ENCODE data around the gene FDX1.
"Not testable (repeated sequence)": the region's sequence is repeated elsewhere in the genome, so short reads cannot be mapped to it uniquely, and the experiment has no call there.

The FDX1 gene, protein sequence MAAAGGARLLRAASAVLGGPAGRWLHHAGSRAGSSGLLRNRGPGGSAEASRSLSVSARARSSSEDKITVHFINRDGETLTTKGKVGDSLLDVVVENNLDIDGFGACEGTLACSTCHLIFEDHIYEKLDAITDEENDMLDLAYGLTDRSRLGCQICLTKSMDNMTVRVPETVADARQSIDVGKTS

DNA sequence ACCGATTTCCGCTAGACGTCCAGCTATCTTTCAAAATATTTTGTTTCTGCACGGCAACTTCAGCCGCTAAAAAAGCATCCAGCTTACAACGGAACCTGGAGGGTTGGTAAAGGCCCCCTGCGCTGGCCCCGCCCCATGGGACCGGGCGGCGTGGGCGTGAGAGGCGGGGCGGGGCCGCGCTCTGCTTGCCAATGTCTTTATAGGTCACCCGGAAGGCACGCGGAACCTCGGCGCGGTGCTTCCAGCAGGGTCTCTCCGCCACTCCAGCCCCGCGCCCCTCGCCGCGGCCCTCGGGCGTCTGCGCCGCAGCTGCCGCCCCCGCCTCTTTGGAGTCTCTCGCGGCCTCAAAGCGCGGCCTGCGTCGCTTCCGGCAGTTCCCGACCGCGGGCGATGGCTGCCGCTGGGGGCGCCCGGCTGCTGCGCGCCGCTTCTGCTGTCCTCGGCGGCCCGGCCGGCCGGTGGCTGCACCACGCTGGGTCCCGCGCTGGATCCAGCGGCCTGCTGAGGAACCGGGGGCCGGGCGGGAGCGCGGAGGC lies at the start of gene FDX1:
TSS of gene FDX1 (plus strand) at position 218 of the 536 bp plus-strand sequence. CDS start at position 391, 173 bp downstream.
- CTCF ChIA-PET, result interaction anchor here (0.7 to 8.1 kb wide), 6 partner anchors 15 to 949 kb away, joined by 3 to 89 read pairs (median 3); partner anchors contain the start of gene POU2AF1
- peak within 1 kb of the TSS; percentile 96 for H3K4me3 Mint-ChIP-seq
- H3K27me3 Mint-ChIP-seq, result no peaks in the 10 kb centered on the region
- H3K9me3 Mint-ChIP-seq, result no peaks in the 10 kb centered on the region
- H3K27ac Mint-ChIP-seq, result peak within 1 kb of the TSS; percentile 93
- H3K4me1 Mint-ChIP-seq, result peaks cover 41% of the 10 kb centered on the region
- no peaks in the 10 kb centered on the region for H3K36me3 Mint-ChIP-seq
- DNase-seq, result peak; percentile 83

DNA sequence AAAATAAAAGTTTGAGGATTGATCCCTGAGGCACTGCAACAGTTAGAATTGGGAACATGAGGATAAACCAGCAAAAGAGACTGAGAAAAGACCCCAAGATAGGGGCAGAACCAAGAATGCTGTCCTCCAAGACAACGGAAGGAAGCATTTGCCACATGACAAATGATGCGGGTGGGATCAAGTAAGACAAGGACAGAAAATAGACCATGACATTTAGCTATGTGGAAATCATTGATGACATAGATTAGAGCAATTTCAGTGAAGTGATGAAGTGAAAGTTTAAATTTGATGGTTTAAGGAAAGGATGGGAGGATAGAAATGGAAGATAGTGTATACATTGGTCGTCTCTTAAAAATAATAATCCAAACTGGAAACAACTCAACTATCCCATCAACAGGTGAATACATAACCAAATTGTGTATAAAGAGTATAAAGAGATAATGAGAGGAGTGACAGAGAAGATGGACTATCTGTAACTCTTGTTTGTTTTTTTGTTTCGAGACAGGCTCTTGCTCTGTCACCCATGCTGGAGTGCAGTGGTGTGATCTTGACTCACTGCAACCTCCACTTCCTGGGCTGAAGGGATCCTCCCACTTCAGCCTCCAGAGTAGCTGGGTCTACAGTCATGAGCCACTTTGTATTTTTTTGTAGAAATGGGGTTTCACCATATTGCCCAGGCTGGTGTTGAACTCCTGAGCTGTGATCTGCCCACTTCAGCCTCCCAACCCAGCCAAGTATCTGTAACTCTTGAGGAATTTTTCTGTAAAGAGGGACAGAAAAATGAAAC lies 48.7 kb upstream of the FDX1 start:
- Mint-ChIP-seq H3K4me3 (no peak overlapping the region), H3K9me3 (peaks cover 2% of the 10 kb centered on the region), H3K27ac (no peak overlapping the region), H3K27me3 (no peaks in the 10 kb centered on the region), H3K4me1 (peaks cover 4% of the 10 kb centered on the region), H3K36me3 (no peaks in the 10 kb centered on the region)
- CTCF ChIA-PET, result interaction anchor here (0.6 to 1.5 kb wide), 5 partner anchors 40 to 437 kb away, joined by 3 to 5 read pairs (median 3); no protein-coding TSS in a partner anchor
- DNase-seq, result no peak

DNA sequence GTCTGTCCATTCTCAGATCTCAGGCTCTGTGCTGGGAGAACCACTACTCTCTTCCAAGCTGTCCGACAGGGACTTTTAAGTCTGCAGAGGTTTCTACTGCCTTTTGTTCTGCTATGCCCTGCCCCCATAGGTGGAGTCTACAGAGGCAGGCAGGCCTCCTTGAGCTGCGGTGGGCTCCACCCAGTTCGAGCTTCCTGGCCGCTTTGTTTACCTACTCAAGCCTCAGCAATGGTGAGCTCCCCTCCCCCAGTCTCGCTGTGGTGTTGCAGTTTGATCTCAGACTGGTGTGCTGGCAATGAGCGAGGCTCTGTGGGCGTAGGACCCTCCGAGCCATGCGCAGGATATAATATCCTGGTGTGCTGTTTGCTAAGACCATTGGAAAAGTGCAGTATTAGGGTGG lies 41.5 kb upstream of the FDX1 start:
- H3K4me3 Mint-ChIP-seq, result not testable (repeated sequence)

GRCh38 chr11:110389965-110390364 lies 39.8 kb upstream of the FDX1 start:
- Mint-ChIP-seq H3K36me3 (peaks cover 5% of the 10 kb centered on the region), H3K27me3 (peaks cover 10% of the 10 kb centered on the region), H3K27ac (no peak overlapping the region), H3K4me3 (no peak overlapping the region), H3K4me1 (no peaks in the 10 kb centered on the region), H3K9me3 (peaks cover 4% of the 10 kb centered on the region)
- no peak for DNase-seq
- CTCF ChIA-PET, result no interaction called here

More for the DNA sequence above, 41.5 kb upstream of the FDX1 start:
- H3K27ac Mint-ChIP-seq, DNase-seq, H3K36me3 Mint-ChIP-seq, H3K9me3 Mint-ChIP-seq, CTCF ChIA-PET, H3K27me3 Mint-ChIP-seq, H3K4me1 Mint-ChIP-seq: not testable (repeated sequence)

- Mint-ChIP-seq H3K4me1 (no peaks in the 10 kb centered on the region), H3K9me3 (peaks cover 3% of the 10 kb centered on the region), H3K27ac (no peak overlapping the region), H3K27me3 (peaks cover 8% of the 10 kb centered on the region), H3K4me3 (no peak overlapping the region), H3K36me3 (peaks cover 4% of the 10 kb centered on the region)
- no peak for DNase-seq
- CTCF ChIA-PET, result no interaction called here
Observed at GRCh38 chr11:110392056-110392455, 37.7 kb upstream of the FDX1 start.

DNA sequence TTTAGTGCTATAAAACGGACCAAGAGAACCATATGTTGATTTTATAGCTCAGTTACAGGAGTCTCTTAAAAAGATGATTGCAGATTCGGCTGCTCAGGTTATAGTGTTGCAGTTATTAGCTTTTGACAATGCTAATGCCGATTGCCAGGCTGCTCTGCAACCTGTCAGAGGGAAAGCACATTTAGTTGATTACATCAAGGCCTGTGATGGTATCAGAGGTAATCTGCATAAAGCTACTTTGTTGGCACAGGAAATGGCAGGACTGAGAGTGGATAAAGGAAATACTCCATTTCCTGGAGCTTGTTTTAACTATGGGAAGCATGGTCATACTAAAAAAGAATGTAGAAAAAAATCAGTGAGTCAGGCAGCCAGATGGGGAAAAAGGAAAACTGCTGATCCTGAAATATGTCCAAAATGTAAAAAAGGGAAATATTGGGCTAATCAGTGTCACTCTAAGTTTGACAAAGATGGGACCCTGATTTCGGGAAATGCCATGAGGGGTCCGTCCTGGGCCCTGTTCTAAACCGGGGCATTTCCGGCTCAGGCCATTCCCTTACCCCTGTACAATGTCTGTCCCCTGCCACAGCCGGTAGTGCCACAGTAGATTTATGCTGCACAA lies 32.0 kb upstream of the FDX1 start:
- H3K27ac Mint-ChIP-seq, H3K4me3 Mint-ChIP-seq, H3K9me3 Mint-ChIP-seq, H3K4me1 Mint-ChIP-seq, CTCF ChIA-PET, H3K27me3 Mint-ChIP-seq, DNase-seq, H3K36me3 Mint-ChIP-seq: not testable (repeated sequence)

GRCh38 chr11:110403585-110403984 lies 26.2 kb upstream of the FDX1 start:
- H3K9me3 Mint-ChIP-seq, H3K27ac Mint-ChIP-seq, H3K27me3 Mint-ChIP-seq, H3K4me1 Mint-ChIP-seq, H3K36me3 Mint-ChIP-seq, H3K4me3 Mint-ChIP-seq, CTCF ChIA-PET, DNase-seq: not testable (repeated sequence)

GRCh38 chr11:110405636-110406035 lies 24.1 kb upstream of the FDX1 start:
- DNase-seq, H3K9me3 Mint-ChIP-seq, H3K36me3 Mint-ChIP-seq, CTCF ChIA-PET, H3K4me1 Mint-ChIP-seq, H3K27me3 Mint-ChIP-seq, H3K4me3 Mint-ChIP-seq, H3K27ac Mint-ChIP-seq: not testable (repeated sequence)

DNA sequence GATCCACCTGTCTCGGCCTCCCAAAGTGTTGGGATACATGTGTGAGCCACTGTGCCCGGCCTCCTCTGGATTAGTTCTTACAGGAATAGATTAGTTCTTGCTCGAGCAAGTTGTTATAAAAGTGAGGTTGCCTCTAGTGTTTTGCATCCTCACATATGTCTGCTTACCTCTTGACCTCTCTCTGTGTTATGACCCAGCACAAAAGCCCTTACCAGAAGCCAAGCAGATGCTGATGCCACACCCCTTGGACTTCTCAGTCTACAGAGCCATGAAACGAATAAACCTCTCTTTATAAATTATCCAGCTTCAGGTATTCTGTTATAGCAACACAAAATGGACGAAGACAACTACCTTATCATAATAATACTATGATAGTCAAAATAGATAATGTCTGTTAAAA lies 22.4 kb upstream of the FDX1 start:
- Mint-ChIP-seq H3K27ac (no peak overlapping the region), H3K27me3 (peaks cover 3% of the 10 kb centered on the region)

GRCh38 chr11:110409174-110409573 lies 20.6 kb upstream of the FDX1 start:
- H3K9me3 Mint-ChIP-seq, result peaks cover 6% of the 10 kb centered on the region
- CTCF ChIA-PET, result no interaction called here
- no peak for DNase-seq
- H3K27me3 Mint-ChIP-seq, result peaks cover 3% of the 10 kb centered on the region
- H3K36me3 Mint-ChIP-seq, result no peaks in the 10 kb centered on the region
- H3K27ac Mint-ChIP-seq, result no peak overlapping the region
- no peak overlapping the region for H3K4me3 Mint-ChIP-seq
- no peaks in the 10 kb centered on the region for H3K4me1 Mint-ChIP-seq

More for the DNA sequence above, 22.4 kb upstream of the FDX1 start:
- CTCF ChIA-PET, result no interaction called here
- H3K4me3 Mint-ChIP-seq, result no peak overlapping the region
- peaks cover 6% of the 10 kb centered on the region for H3K9me3 Mint-ChIP-seq
- no peaks in the 10 kb centered on the region for H3K36me3 Mint-ChIP-seq
- DNase-seq, result no peak
- no peaks in the 10 kb centered on the region for H3K4me1 Mint-ChIP-seq

DNA sequence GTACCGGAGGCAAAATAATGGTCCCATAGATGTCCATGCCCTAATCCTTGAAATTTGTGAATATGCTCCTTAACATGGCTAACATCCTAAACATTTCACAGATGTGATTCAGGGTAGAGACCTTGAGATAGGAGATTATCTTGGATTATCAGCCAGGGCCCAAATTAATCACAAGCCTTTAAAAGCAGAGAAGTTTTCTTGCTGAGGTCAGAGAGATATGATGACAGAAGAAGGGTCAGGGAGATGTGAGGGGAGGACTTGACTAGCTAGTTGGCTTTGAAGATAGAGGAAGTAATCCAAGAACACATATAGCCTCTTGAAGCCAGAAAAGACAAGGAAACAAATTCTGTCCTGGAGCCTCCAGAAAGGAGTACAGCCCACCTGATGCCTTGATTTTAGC lies 19.1 kb upstream of the FDX1 start:
- Mint-ChIP-seq H3K4me3 (no peak overlapping the region), H3K27ac (no peak overlapping the region), H3K4me1 (no peaks in the 10 kb centered on the region), H3K36me3 (no peaks in the 10 kb centered on the region), H3K27me3 (peaks cover 3% of the 10 kb centered on the region), H3K9me3 (peaks cover 2% of the 10 kb centered on the region)
- CTCF ChIA-PET, result no interaction called here
- no peak for DNase-seq

DNA sequence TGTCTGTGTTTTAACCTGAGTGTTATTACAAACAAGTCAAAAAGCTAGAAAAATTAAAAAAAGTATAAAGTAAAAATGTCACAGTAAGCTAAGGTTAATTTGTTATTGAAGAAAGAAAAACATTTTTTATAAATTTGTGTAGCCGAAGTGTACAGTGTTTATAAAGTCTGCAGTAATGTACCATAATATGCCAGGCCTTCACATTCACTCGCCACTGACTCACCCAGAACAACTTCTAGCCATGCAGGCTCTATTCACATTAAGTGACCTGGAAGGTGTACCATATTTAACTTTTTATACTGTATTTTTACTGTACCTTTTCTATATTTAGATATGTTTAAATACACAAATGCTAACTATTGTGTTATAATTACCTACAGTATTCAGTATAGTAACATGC lies 14.7 kb upstream of the FDX1 start:
- H3K9me3 Mint-ChIP-seq, result peaks cover 2% of the 10 kb centered on the region
- H3K27me3 Mint-ChIP-seq, result peaks cover 7% of the 10 kb centered on the region
- no peak for DNase-seq
- no peaks in the 10 kb centered on the region for H3K36me3 Mint-ChIP-seq
- H3K4me1 Mint-ChIP-seq, result no peaks in the 10 kb centered on the region
- CTCF ChIA-PET, result interaction anchor here (1.2 to 2.0 kb wide), 3 partner anchors 15 to 214 kb away, joined by 3 to 7 read pairs (median 6); partner anchors contain the start of gene FDX1
- no peak overlapping the region for H3K4me3 Mint-ChIP-seq
- H3K27ac Mint-ChIP-seq, result no peak overlapping the region

- H3K4me1 Mint-ChIP-seq, DNase-seq, H3K36me3 Mint-ChIP-seq, H3K27me3 Mint-ChIP-seq, H3K27ac Mint-ChIP-seq, H3K4me3 Mint-ChIP-seq, H3K9me3 Mint-ChIP-seq, CTCF ChIA-PET: not testable (repeated sequence)
Observed at GRCh38 chr11:110421658-110422057, 8.1 kb upstream of the FDX1 start.

DNA sequence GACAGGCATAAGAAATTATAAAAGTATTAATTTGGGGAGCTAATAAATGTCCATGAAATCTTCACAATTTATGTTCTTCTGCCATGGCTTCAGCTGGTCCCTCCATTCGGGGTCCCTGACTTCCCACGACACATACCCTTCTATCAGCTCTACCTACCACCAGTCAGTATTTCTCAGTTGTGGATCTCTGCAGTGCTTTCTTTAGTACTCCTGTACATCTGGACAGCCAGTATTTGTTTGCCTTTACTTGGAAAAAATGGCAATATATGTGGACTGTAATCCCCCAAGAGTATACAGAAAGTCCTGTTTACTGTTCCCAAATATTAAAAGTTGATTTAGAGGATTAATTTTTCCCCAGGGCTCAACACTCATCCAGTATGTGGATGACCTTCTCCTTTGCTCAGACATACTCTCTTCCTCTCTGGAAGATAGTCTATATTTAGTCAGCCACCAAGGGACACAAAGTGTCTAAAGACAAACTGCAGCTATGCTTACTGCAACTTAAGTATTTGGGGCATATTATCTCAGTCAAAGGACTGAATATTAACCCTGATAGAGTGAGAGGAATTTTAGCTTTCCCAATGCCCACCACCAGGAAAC lies 7.3 kb upstream of the FDX1 start:
- no peak for DNase-seq
- CTCF ChIA-PET, result interaction anchor here (1.2 kb wide), 1 partner anchor 23 kb away, joined by 3 read pairs; no protein-coding TSS in a partner anchor
- no peak overlapping the region for H3K4me3 Mint-ChIP-seq
- no peaks in the 10 kb centered on the region for H3K36me3 Mint-ChIP-seq
- H3K27ac Mint-ChIP-seq, result no peak overlapping the region
- H3K4me1 Mint-ChIP-seq, result no peaks in the 10 kb centered on the region
- H3K27me3 Mint-ChIP-seq, result peaks cover 4% of the 10 kb centered on the region
- peaks cover 6% of the 10 kb centered on the region for H3K9me3 Mint-ChIP-seq

All from activated naive CD4-positive, alpha-beta T cell treated with anti-CD3 and anti-CD28 coated beads, Interleukin-2, amount 10 ng/mL, durations not matched to agents 7 days and 5 days (primary cell).